ENCODE results near the gene NOX3.

NOX3 gene

DNA sequence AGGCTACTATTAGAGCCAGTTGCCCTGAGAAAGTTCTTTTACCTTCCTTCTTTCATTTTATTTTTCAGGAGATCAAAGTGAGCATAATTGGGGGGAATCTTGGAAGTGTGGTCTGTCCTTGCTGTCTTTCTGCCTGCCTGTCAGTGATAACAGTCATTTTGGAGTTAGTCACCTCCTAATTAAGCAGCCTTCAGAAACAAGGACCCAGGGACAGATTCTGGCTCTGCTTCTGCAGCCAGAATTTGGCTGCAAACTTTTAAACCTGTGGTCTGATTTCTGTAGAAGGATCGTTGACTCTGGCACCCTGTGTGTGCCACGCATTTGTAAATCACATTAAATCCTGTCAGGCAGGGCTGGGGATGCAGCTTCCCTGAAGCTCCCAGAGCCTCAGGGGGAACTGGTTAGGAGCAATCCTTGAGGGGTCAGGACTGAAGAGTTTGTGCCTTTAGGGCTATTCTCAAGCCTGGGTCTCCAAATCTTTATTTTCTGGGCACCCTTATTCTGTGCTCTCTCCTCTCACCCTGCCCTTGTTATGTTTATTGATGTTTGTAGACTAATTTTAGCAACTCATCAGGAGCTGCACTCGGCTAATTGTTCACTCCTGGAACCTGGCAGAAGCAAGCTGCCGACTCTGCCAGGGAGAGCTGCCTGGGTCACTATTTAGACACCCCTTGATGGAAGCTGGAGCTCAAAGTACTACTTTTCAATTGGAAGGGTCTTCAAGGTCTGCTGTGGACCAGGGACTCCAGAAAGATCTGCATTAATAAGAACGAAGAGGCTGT lies 6.8 kb downstream of the NOX3 start:
- ATAC-seq (ENCODE audit: insufficient read depth, low read depth) = no peak
- Histone ChIP-seq H3K4me1 (ENCODE audit: insufficient read depth, low read length) (no peaks in the 10 kb centered on the region), H3K79me2 (ENCODE audit: insufficient read depth, low read length) (no peaks in the 10 kb centered on the region), H3K36me3 (ENCODE audit: insufficient read depth, low read length) (no peaks in the 10 kb centered on the region), H3K9me3 (ENCODE audit: insufficient read depth, low read length, severe bottlenecking) (no peaks in the 10 kb centered on the region), H3K4me2 (ENCODE audit: insufficient read depth, low read length) (no peak overlapping the region), H3K27ac (ENCODE audit: low read length) (no peak overlapping the region), H4K20me1 (ENCODE audit: insufficient read depth, low read length) (no peaks in the 10 kb centered on the region), H2AFZ (ENCODE audit: low read depth, low read length) (no peak overlapping the region), H3K4me3 (ENCODE audit: low read depth in 1 of 2, low read length in 2 of 2) (no peak overlapping the region), H3K9ac (ENCODE audit: low read depth, low read length) (no peak overlapping the region), H3K27me3 (ENCODE audit: insufficient read depth, low read length, poor library complexity) (no peaks in the 10 kb centered on the region)
- TF ChIP-seq CTCF (IDR thresholded peaks at IDR 0.05; ENCODE audit: borderline replicate concordance, extremely low read depth, low read length, poor library complexity, severe bottlenecking) (no peak), EZH2 (IDR thresholded peaks at IDR 0.05; ENCODE audit: borderline replicate concordance, low read depth, low read length, severe bottlenecking) (no peak)
- no peak for DNase-seq

- H3K9ac ChIP-seq (ENCODE audit: low read depth, low read length) = no peak overlapping the region
- no peaks in the 10 kb centered on the region for H3K79me2 ChIP-seq (ENCODE audit: insufficient read depth, low read length)
- ATAC-seq (ENCODE audit: insufficient read depth, low read depth) = no peak
- H3K36me3 ChIP-seq (ENCODE audit: insufficient read depth, low read length) = no peaks in the 10 kb centered on the region
- TF ChIP-seq EZH2 (IDR thresholded peaks at IDR 0.05; ENCODE audit: borderline replicate concordance, low read depth, low read length, severe bottlenecking) = no peak
- no peak for TF ChIP-seq CTCF (IDR thresholded peaks at IDR 0.05; ENCODE audit: borderline replicate concordance, extremely low read depth, low read length, poor library complexity, severe bottlenecking)
- H2AFZ ChIP-seq (ENCODE audit: low read depth, low read length) = no peak overlapping the region
- no peak overlapping the region for H3K4me3 ChIP-seq (ENCODE audit: low read depth in 1 of 2, low read length in 2 of 2)
- H4K20me1 ChIP-seq (ENCODE audit: insufficient read depth, low read length) = no peaks in the 10 kb centered on the region
- no peak overlapping the region for H3K27ac ChIP-seq (ENCODE audit: low read length)
- no peak overlapping the region for H3K4me2 ChIP-seq (ENCODE audit: insufficient read depth, low read length)
- no peaks in the 10 kb centered on the region for H3K9me3 ChIP-seq (ENCODE audit: insufficient read depth, low read length, severe bottlenecking)
- H3K27me3 ChIP-seq (ENCODE audit: insufficient read depth, low read length, poor library complexity) = no peaks in the 10 kb centered on the region
- no peak for DNase-seq
- H3K4me1 ChIP-seq (ENCODE audit: insufficient read depth, low read length) = no peaks in the 10 kb centered on the region
These were observed 7.7 kb downstream of the NOX3 start for GRCh38 chr6:155447949-155448348.

DNA sequence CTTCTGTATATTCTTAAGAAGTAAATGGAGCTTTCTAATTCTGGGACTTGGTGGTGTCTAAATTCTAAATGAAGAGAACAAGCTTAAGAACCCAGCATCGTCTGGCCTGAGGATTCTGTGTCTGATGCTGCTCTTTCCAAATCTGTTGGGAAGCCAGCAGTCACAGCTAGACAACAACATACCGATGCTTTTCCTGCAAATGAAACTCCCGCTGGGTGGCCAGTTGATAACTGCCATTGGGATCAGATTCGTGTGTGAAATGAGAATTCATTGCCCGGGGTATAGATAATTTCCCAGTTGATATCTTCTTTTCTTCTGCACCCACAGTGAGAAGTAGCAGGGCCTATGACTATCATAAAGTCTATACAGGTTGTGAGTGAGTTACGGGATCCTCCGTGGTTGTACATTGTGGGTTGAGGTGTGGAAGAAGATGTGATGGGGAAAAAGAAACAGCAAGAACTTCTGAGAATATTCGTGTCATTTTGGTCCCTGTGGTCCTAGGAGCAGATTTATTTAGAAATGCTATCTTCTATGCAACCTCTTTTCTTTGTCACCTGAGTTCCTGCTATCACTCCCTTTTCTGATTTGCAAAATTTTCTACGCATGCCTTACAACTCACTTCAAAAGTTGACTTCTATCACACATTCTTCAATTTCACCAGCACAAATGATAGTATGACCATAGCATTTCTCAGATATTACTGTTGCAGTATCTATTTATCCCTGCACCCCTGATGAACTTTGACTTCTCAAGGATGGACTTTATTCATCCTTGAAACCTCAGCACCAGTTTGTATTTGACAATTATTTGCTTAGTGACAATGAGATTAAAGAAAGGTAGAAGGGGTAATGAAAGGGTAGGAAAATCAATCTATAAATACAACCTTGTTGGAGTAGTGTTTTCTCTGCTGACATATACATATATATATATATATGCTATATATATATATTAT lies 10.4 kb downstream of the NOX3 start:
- Histone ChIP-seq H2AFZ (ENCODE audit: low read depth, low read length) (no peak overlapping the region), H3K4me1 (ENCODE audit: insufficient read depth, low read length) (no peaks in the 10 kb centered on the region), H3K9ac (ENCODE audit: low read depth, low read length) (no peak overlapping the region), H3K79me2 (ENCODE audit: insufficient read depth, low read length) (no peaks in the 10 kb centered on the region), H4K20me1 (ENCODE audit: insufficient read depth, low read length) (no peaks in the 10 kb centered on the region), H3K4me3 (ENCODE audit: low read depth in 1 of 2, low read length in 2 of 2) (no peak overlapping the region), H3K27me3 (ENCODE audit: insufficient read depth, low read length, poor library complexity) (no peaks in the 10 kb centered on the region), H3K27ac (ENCODE audit: low read length) (no peak overlapping the region), H3K36me3 (ENCODE audit: insufficient read depth, low read length) (no peaks in the 10 kb centered on the region), H3K4me2 (ENCODE audit: insufficient read depth, low read length) (no peak overlapping the region), H3K9me3 (ENCODE audit: insufficient read depth, low read length, severe bottlenecking) (no peaks in the 10 kb centered on the region)
- TF ChIP-seq EZH2 (IDR thresholded peaks at IDR 0.05; ENCODE audit: borderline replicate concordance, low read depth, low read length, severe bottlenecking) (no peak), CTCF (IDR thresholded peaks at IDR 0.05; ENCODE audit: borderline replicate concordance, extremely low read depth, low read length, poor library complexity, severe bottlenecking) (no peak)
- ATAC-seq (ENCODE audit: insufficient read depth, low read depth) (no peak), DNase-seq (no peak)

All from DND-41 (cell line).